ENCODE measurements around the gene MRPS14. TPM values are rescaled to one million over a fixed set of nuclear protein-coding genes. Genes with fewer than 3 reads are reported as not detected.
A peak's percentile ranks its signal among the peaks of the same experiment; 100 is the strongest.
"Not testable (repeated sequence)": the region's sequence is repeated elsewhere in the genome, so short reads cannot be mapped to it uniquely, and the experiment has no call there.

Gene MRPS14
- total RNA-seq, 1 experiment from 2014 or later: 21.3 TPM

GRCh38 chr1:175023922-175024242 lies 657 bp upstream of the MRPS14 start:
- DNase-seq (ENCODE audit: low read depth): not testable (repeated sequence)

GRCh38 chr1:175019524-175019923 lies 3.7 kb downstream of the MRPS14 start:
- no peak for DNase-seq (ENCODE audit: low read depth)

GRCh38 chr1:175015243-175015642 lies 8.0 kb downstream of the MRPS14 start:
- DNase-seq (ENCODE audit: low read depth): peak; percentile 52

DNA sequence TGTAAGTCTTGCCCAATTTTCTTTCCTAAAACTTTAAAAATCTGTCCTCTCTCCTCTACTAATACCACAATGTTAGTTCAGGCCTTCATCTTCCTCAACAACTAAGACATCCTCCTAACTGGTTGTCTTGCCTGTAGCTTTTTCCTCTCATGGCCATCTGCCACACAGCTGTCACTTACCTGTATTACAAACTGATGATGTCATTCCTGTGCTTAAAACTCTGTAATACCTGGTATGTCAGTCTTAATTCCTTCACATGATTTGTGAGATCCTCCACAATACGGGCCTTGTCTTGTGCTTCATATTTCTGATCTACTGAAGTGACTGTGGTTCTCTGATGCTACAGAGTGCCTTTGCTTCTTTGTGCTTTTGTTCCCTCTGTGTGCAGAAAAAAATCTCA lies 9.8 kb downstream of the MRPS14 start:
- DNase-seq (ENCODE audit: low read depth): no peak

DNA sequence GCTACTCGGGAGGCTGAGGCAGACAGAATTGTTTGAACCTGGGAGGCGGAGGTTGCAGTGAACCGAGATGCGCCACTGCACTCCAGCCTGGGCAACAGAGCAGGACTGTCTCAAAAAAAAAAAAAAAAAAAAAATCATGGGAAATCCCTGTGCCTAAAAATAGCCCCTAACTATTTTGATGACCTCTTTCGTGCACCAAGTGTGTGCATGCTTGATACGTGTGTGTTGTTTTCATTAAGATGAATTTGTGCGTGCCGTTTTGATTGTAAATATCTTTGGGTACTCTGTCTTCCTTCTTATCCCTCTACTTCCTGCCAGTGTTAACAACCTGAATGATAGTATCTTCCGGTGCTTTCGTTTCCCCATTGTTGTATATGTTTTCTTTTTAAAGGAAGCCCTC lies 13.7 kb downstream of the MRPS14 start:
- DNase-seq (ENCODE audit: low read depth): no peak

- no peak for DNase-seq (ENCODE audit: low read depth)
These were observed 18.0 kb downstream of the MRPS14 start for GRCh38 chr1:175005085-175005783.

- DNase-seq (ENCODE audit: low read depth): no peak
These were observed 19.7 kb downstream of the MRPS14 start for GRCh38 chr1:175003521-175003920.

DNA sequence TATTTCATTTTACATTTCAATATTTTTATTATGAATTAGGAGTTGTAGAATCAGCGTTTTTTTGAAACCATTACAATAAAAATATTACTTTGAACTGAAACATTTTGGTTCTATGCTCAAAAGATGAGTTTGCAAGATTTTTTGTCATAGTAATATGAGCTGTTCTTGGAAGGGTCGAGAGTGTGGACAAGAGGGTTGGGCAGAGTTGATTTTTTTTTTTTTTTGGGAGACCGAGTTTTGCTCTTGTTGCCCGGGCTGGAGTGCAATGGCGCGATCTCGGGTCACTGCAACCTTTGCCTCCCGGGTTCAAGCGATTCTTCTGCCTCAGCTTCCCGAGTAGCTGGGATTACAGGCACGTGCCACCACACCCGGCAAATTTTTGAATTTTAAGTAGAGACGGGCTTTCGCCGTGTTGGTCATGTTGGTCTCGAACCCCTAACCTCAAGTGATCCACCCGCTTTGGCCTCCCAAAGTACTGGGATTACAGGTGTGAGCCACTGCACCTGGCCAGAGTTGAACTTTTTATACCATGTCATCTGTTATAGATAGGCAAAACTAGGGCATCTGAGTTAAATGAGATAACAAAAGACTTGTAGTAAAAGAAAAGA lies 20.2 kb downstream of the MRPS14 start:
- DNase-seq (ENCODE audit: low read depth): no peak

GRCh38 chr1:175000697-175001187 lies 22.5 kb downstream of the MRPS14 start:
- peak; percentile 30 for DNase-seq (ENCODE audit: low read depth)

- no peak for DNase-seq (ENCODE audit: low read depth)
These were observed 23.1 kb downstream of the MRPS14 start, which contains the start of gene CACYBP for GRCh38 chr1:174999936-175000696. TSS of gene CACYBP (plus strand) at chr1:174999947. CDS start at chr1:175000181, 234 bp downstream.

GRCh38 chr1:174999216-174999935 lies 23.8 kb downstream of the MRPS14 start:
- peak; percentile 98 for DNase-seq (ENCODE audit: low read depth)

- DNase-seq (ENCODE audit: low read depth): peak; percentile 55
These were observed 24.5 kb downstream of the MRPS14 start for GRCh38 chr1:174998569-174999215.

GRCh38 chr1:174997041-174997440 lies 26.2 kb downstream of the MRPS14 start:
- no peak for DNase-seq (ENCODE audit: low read depth)

GRCh38 chr1:174996476-174996875 lies 26.7 kb downstream of the MRPS14 start:
- peak; percentile 6 for DNase-seq (ENCODE audit: low read depth)

- peak; percentile 6 for DNase-seq (ENCODE audit: low read depth)
These were observed 27.3 kb downstream of the MRPS14 start for GRCh38 chr1:174995916-174996315.

DNA sequence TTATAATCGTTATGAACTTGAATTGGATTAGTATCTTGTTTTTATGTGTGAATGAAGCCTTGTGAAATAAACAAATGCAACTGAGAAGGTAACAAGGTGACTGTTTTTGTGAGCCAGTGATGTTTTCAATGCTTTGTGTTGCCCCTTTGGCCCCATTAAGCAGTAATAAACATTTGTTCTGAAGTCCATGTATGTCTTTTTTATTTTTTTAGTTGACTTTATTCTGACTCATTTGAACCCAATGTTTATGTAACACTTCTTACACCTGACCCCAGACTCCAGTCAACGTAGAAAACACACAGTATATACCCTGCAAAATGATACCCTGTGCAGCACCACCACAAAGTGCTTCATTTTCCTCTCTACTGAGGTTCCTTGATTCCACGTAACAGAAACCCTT lies 28.1 kb downstream of the MRPS14 start:
- DNase-seq (ENCODE audit: low read depth): no peak

DNA sequence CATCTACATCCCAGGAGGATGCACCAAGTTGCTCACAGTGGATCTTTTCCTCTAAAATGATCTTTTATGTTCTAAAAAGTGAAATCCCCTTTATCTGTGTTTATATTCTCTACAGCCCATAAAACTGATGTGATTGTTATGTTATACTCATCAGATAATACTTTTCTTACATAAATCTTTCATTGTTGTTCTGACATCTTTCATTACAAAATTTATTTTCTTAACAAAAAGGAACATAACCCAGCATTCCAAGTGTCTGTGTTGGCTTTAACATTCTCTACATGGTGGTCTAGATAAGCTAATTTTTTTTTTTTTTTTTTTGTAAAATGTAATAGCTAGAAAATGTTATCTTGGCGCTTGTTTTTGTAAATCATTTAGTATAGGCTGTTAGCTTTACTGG lies 31.8 kb downstream of the MRPS14 start:
- DNase-seq (ENCODE audit: low read depth): no peak

- peak; percentile 79 for DNase-seq (ENCODE audit: low read depth)
These were observed 32.7 kb downstream of the MRPS14 start for GRCh38 chr1:174990382-174990999.

DNA sequence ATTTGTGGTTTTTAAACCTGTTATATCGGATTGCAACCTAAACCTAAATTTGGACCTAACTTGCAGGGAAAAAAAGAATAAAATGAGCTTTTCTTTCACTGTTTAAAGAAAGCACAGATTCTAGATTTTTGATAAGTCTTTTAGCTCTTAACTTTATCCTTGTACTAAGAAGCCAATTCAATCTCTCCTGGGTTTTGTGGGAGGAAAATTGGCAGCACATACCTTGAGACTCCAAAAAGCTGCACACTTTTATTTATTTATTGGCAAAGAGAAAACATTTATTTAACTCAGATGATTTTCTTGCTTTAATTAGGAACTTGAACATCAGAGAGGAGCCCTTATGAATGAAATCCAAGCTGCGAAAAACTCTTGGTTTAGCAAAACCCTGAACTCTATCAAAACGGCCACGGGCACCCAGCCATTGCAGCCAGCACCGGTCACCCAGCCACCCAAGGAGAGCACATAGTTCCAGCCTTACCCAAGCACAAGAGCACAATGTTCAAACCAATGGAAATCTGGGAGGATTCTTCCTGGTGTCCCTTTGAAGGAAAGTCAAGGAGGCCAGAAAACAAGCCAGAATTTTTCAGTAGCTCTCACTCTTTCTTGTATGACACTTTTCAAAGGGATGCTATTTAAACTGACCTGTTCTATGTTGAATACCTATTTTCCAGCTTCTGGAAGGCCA lies 33.5 kb downstream of the MRPS14 start:
- DNase-seq (ENCODE audit: low read depth): no peak

GRCh38 chr1:174988986-174989385 lies 34.2 kb downstream of the MRPS14 start:
- DNase-seq (ENCODE audit: low read depth): no peak
